AG04450 (cell line): ENCODE results near the gene C1QC. TPM values are rescaled to one million over a fixed set of nuclear protein-coding genes. Genes with fewer than 3 reads are reported as not detected.

Experiments
- CTCF ChIA-PET: fragments of 300-600, 350-600 bp; formaldehyde crosslinking; extraction: SDS; loops from one replicate; lab custom pipeline; 2022; ENCODE audit warnings: antibody characterized with exemption, inconsistent platforms; lab: Charles Lee
- POLR2A ChIA-PET: fragments of 350-600 bp; formaldehyde crosslinking; extraction: SDS; loops from one replicate; lab custom pipeline; 2021; ENCODE audit warnings: antibody characterized with exemption, inconsistent platforms; lab: Yijun Ruan, JAX
- DNase-seq: peaks from one replicate; pipeline ENCODE4 v3.0.0-alpha.2; 2011; ENCODE audit warnings: low read depth, low spot score
- H3K27ac ChIP-seq: one replicate; pipeline ENCODE4 v1.5.1; 2012; ENCODE audit warnings: low read depth, low read length, control low read depth
- H3K27me3 ChIP-seq: one replicate; pipeline ENCODE4 v1.6.0; 2012; ENCODE audit warnings: low read length; ENCODE audit not compliant: control insufficient read depth, insufficient read depth
- H3K4me3 ChIP-seq: 2 replicates; pipeline ENCODE4 v1.5.1; 2011; ENCODE audit warnings: mild to moderate bottlenecking, low read depth, low read length, control low read depth
- H3K9me3 ChIP-seq: 2 replicates; pipeline ENCODE4 v1.5.1; 2012; ENCODE audit warnings: low read length; ENCODE audit not compliant: control insufficient read depth, insufficient read depth
- polyA plus RNA-seq: library from polyadenylated mRNA; depleted of rRNA; stranded (reverse); fragments of >200 nt; gene quantifications from 2 replicates; pipeline ENCODE4 v1.2.3, GENCODE V29; 2011; rRNA removed
- small RNA-seq: library from RNA; depleted of rRNA; stranded (forward); fragments of <200 nt; gene quantifications from one replicate; pipeline ENCODE3, GENCODE V24; 2012; ENCODE audit warnings: low read depth; ENCODE audit not compliant: insufficient read length
- TF ChIP-seq, protein P1 (sequence below): IDR thresholded peaks from 2 replicates; pipeline ENCODE4 v1.5.1; 2011; ENCODE audit warnings: low read depth, low read length, control low read depth, inconsistent platforms

The C1QC gene
- polyA plus RNA-seq, 1 experiment: not detected

DNA sequence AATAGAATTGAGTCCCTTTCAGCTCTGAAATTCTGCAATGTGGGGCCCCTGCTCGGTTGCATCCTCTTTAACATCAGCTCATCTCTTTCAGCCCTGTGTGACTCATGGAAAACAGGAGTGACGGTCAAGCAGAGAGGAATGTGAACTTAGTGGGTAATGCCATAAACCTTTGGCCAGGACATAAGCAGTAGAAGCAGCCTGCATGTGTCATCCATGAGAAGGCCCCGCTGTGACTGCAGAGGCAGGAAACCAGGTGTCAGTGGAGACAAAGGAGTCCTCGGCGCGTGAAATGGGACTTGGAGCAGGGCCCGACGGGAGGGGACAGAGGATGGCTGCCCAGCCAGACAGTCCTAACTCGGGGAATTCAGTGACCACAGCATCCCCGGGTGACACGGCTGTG, 46.1 kb downstream of the C1QC start:
- CTCF ChIA-PET: no interaction called here

DNA sequence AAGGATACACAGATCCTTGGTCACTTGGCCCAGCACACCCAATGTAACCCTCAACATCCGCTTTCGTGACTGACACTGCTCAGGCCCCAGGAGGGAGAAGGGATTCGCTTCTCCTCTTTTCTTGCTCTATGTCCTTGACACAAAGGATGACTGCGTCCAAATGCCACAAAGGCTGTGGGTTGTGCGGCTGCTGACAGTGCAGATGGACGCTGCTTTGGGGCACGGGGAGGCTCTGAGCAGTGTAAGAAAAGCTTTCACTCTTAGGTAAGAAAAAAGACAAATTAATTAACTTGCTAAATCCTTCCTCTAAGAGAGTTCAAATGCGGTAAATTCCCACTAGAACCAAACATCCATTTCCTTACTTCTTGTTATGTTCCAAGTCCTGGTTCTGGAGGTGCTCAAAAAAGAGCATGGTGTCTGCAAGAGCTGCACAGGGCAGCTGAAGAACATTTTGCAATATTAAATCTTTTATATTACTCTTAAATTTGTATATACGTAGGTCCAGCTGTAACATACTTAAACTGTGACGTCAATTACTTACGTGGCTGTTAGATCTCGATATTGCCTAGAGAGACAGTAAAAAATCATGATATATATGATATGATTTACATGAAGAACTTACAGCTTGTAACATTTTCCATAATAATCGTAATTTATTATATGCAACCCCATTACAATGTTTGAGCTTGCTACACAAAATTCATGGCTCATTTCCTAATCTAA, 47.8 kb downstream of the C1QC start:
- Histone ChIP-seq H3K9me3 (no peaks in the 10 kb centered on the region), H3K27ac (no peak overlapping the region), H3K27me3 (no peaks in the 10 kb centered on the region), H3K4me3 (no peak overlapping the region)
- ChIA-PET CTCF (interaction anchor here (0.6 to 2.8 kb wide), 3 partner anchors 12 to 171 kb away, joined by 3 to 24 read pairs (median 4); no protein-coding TSS in a partner anchor), POLR2A (interaction anchor here (1.0 to 1.2 kb wide), 2 partner anchors 21 to 171 kb away, joined by 3 read pairs; no protein-coding TSS in a partner anchor)
- no peak for DNase-seq
- TF ChIP-seq, protein P1, sequence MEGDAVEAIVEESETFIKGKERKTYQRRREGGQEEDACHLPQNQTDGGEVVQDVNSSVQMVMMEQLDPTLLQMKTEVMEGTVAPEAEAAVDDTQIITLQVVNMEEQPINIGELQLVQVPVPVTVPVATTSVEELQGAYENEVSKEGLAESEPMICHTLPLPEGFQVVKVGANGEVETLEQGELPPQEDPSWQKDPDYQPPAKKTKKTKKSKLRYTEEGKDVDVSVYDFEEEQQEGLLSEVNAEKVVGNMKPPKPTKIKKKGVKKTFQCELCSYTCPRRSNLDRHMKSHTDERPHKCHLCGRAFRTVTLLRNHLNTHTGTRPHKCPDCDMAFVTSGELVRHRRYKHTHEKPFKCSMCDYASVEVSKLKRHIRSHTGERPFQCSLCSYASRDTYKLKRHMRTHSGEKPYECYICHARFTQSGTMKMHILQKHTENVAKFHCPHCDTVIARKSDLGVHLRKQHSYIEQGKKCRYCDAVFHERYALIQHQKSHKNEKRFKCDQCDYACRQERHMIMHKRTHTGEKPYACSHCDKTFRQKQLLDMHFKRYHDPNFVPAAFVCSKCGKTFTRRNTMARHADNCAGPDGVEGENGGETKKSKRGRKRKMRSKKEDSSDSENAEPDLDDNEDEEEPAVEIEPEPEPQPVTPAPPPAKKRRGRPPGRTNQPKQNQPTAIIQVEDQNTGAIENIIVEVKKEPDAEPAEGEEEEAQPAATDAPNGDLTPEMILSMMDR: no peak

More for the DNA sequence above, 46.1 kb downstream of the C1QC start:
- Histone ChIP-seq H3K27me3 (no peaks in the 10 kb centered on the region), H3K27ac (no peak overlapping the region), H3K9me3 (no peaks in the 10 kb centered on the region), H3K4me3 (no peak overlapping the region)
- TF ChIP-seq, protein P1: no peak
- POLR2A ChIA-PET: interaction anchor here (0.6 kb wide), 1 partner anchor 23 kb away, joined by 3 read pairs; no protein-coding TSS in a partner anchor
- peak; percentile 45 for DNase-seq

DNA sequence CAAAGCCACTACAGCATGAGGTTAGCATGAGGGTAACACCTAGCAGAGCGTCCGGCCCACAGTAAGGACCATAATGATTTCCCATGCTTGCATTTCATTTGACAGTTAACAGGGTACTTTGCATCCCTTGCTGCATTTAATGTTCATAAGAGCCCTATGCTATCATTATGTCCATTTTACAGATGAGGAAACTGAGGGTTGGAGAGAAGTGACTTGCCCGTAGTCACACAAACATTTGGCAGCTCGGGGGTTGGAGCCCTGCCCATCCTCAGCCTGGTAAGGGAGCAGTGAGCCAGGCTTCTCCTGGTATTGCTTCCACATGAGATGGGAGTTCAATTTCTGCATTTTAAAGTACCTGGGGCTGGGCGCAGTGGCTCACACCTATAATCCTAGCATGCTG, 50.7 kb downstream of the C1QC start:
- ChIA-PET CTCF (interaction anchor here (1.8 kb wide), 1 partner anchor 10 kb away, joined by 8 read pairs; no protein-coding TSS in a partner anchor), POLR2A (no interaction called here)
- Histone ChIP-seq H3K27me3 (no peaks in the 10 kb centered on the region), H3K4me3 (no peak overlapping the region), H3K27ac (no peak overlapping the region), H3K9me3 (no peaks in the 10 kb centered on the region)
- TF ChIP-seq, protein P1: no peak
- no peak for DNase-seq

DNA sequence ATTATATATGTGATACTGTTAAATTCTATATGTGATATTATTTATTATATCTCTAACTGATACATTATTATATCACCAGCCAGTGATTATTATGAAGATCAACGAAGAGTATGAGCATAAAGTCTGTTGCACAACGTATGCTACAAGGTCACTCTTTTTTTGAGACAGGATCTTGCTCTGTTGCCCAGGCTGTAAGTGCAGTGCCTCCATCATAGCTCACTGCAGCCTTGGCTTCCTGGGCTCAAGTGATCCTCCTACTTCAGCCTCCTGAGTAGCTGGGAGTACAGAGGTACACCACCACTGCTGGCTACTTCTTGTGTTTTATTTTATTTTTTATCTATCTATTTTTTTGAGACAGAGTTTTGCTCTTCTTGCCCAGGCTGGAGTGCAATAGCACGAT, 53.2 kb downstream of the C1QC start:
- ChIA-PET POLR2A (no interaction called here), CTCF (no interaction called here)
- Histone ChIP-seq H3K9me3 (no peaks in the 10 kb centered on the region), H3K27me3 (no peaks in the 10 kb centered on the region), H3K4me3 (no peak overlapping the region), H3K27ac (no peak overlapping the region)
- no peak for DNase-seq
- TF ChIP-seq, protein P1: no peak

Small RNA genes lying within 50 kb of the gene (small RNA-seq; reads per million reads assigned to genes)
- gene MIR6127: not detected

Other genes starting within 250 kb of the C1QC start
- 5.9 and 6.8 TPM in 2 replicates for gene ZBTB40, start 191.8 kb upstream of the C1QC start, polyA plus RNA-seq
- gene EPHA8, start 80.1 kb upstream of the C1QC start, polyA plus RNA-seq: not detected in 2 replicates
- gene C1QA, start 7.0 kb upstream of the C1QC start, polyA plus RNA-seq: not detected in 2 replicates
- gene C1QB, start 9.6 kb downstream of the C1QC start, polyA plus RNA-seq: not detected in 2 replicates
- 30.9 and 41.7 TPM in 2 replicates for gene EPHB2, start 67.2 kb downstream of the C1QC start, polyA plus RNA-seq